ENCODE results near the gene LPCAT1.

LPCAT1 gene

GRCh38 chr5:1537603-1538154 is 13.9 kb upstream of the LPCAT1 start:
- no peak overlapping the region for H3K27ac ChIP-seq
- TF ChIP-seq CTCF (IDR thresholded peaks at IDR 0.05) = no peak
- no peak for TF ChIP-seq ZFX (IDR thresholded peaks at IDR 0.05; ENCODE audit: borderline replicate concordance)

- no peak overlapping the region for H3K27ac ChIP-seq
- TF ChIP-seq ZFX (IDR thresholded peaks at IDR 0.05; ENCODE audit: borderline replicate concordance) (no peak), CTCF (IDR thresholded peaks at IDR 0.05) (no peak)
Observed at GRCh38 chr5:1536871-1537602, 13.3 kb upstream of the LPCAT1 start.

- H3K27ac ChIP-seq = no peak overlapping the region
- TF ChIP-seq CTCF (IDR thresholded peaks at IDR 0.05) (no peak), ZFX (IDR thresholded peaks at IDR 0.05; ENCODE audit: borderline replicate concordance) (no peak)
Observed at GRCh38 chr5:1536322-1536845, 12.6 kb upstream of the LPCAT1 start.

GRCh38 chr5:1535646-1536045 is 11.9 kb upstream of the LPCAT1 start:
- H3K27ac ChIP-seq = no peak overlapping the region
- TF ChIP-seq CTCF (IDR thresholded peaks at IDR 0.05) = no peak

- no peak overlapping the region for H3K27ac ChIP-seq
- TF ChIP-seq ZFX (IDR thresholded peaks at IDR 0.05; ENCODE audit: borderline replicate concordance) (no peak), CTCF (IDR thresholded peaks at IDR 0.05) (no peak)
Observed at GRCh38 chr5:1532384-1532783, 8.6 kb upstream of the LPCAT1 start.

GRCh38 chr5:1529498-1529897 is 5.7 kb upstream of the LPCAT1 start:
- no peak overlapping the region for H3K27ac ChIP-seq
- TF ChIP-seq CTCF (IDR thresholded peaks at IDR 0.05) (no peak), ZFX (IDR thresholded peaks at IDR 0.05; ENCODE audit: borderline replicate concordance) (no peak)

- H3K27ac ChIP-seq = no peak overlapping the region
- TF ChIP-seq CTCF (IDR thresholded peaks at IDR 0.05) = no peak
- TF ChIP-seq ZFX (IDR thresholded peaks at IDR 0.05; ENCODE audit: borderline replicate concordance) = no peak
Observed at GRCh38 chr5:1527533-1528205, 3.9 kb upstream of the LPCAT1 start.

Measured in 22Rv1 (cell line).